Activated CD8-positive, alpha-beta memory T cell treated with anti-CD3 and anti-CD28 coated beads, Interleukin-2, amount 50 U/mL, for 4 hours (primary cell): ENCODE measurements around the gene MYADM.

Experiments
- DNase-seq: peaks from one replicate; pipeline ENCODE4 v3.0.0-alpha.2; 2020

The MYADM gene

GRCh38 chr19:53916004-53916403 is 48.3 kb downstream of the MYADM start:
- DNase-seq = no peak

- no peak for DNase-seq
These were observed 49.7 kb downstream of the MYADM start for GRCh38 chr19:53917356-53917755.
